HCT116 (cell line): ENCODE results near the gene HOTAIR. TPM values are rescaled to one million over a fixed set of nuclear protein-coding genes. Genes with fewer than 3 reads are reported as not detected.

ENCODE experiments used
- ATAC-seq: fragments of 200-7000 bp; cut with Tn5 transposase; 2 replicates; pipeline ENCODE4 v1.9.1; 2020; ENCODE audit warnings: mild to moderate bottlenecking, moderate library complexity
- BruUV-seq: library from RNA; stranded (reverse); fragments of 400-500 nt; replicated peaks from 2 replicates; lab custom pipeline; 2021; lab: Mats Ljungman, UMichigan
- CTCF ChIA-PET: fragments of 300-600 bp; sonication (Branson Sonifier 250); formaldehyde crosslinking; loops from one replicate; lab custom pipeline; 2021; ENCODE audit warnings: antibody characterized with exemption; lab: Charles Lee
- POLR2A ChIA-PET: fragments of 300-600, 350-600 bp; sonication (Branson Sonifier 250); formaldehyde crosslinking; loops from one replicate; lab custom pipeline; 2021; ENCODE audit warnings: antibody characterized with exemption; lab: Charles Lee
- RAD21 ChIA-PET, 2 experiments: fragments of 300-600 bp; sonication (Branson Sonifier 250); formaldehyde crosslinking; loops; one replicate each; lab custom pipeline; 2023; ENCODE audit warnings: low total read pairs in 2 of 2; ENCODE audit not compliant: uncharacterized antibody in 2 of 2, unreplicated experiment in 2 of 2, low non-redundant PET in 1 of 2; lab: Charles Lee
- DNase-seq: peaks from one replicate; pipeline ENCODE4 v3.0.0-alpha.2; 2010; ENCODE audit warnings: low read depth, low spot score
- H2AFZ ChIP-seq: fragments of 200-600 bp; shearing (Covaris generic), sonication (generic); 2 replicates; pipeline ENCODE4 v1.6.1; 2017; ENCODE audit warnings: low read depth, mixed run types, mixed read lengths, antibody characterized with exemption, low read length; ENCODE audit not compliant: poor library complexity, severe bottlenecking
- H3K27ac ChIP-seq: 2 replicates; pipeline ENCODE4 v1.5.1; 2012; ENCODE audit warnings: low read depth, low read length
- H3K27me3 ChIP-seq: fragments of 200-600 bp; sonication (generic); 2 replicates; pipeline ENCODE4 v1.6.1; 2016; ENCODE audit warnings: mixed run types, low read length, mixed read lengths; ENCODE audit not compliant: insufficient read depth
- H3K36me3 ChIP-seq, 2 experiments: fragments of 200-500 bp in 1 of 2; fragments of 200-600 bp in 1 of 2; sonication (Bioruptor generic) in 1 of 2; sonication (generic) in 1 of 2; 2 replicates each; pipeline versions ENCODE4 v1.5.1 to v1.6.1; 2014 to 2016; ENCODE audit warnings: low read length in 2 of 2, inconsistent platforms in 1 of 2, mixed read lengths in 1 of 2, mixed run types in 1 of 2; ENCODE audit not compliant: insufficient read depth in 2 of 2, control insufficient read depth in 1 of 2
- H3K4me1 ChIP-seq, 2 experiments: fragments of 200-600 bp in 1 of 2; sonication (generic) in 1 of 2; 2 replicates each; pipeline versions ENCODE4 v1.5.1 to v1.6.1; 2012 to 2017; ENCODE audit warnings: low read length in 2 of 2, inconsistent platforms in 1 of 2, mild to moderate bottlenecking in 1 of 2, mixed read lengths in 1 of 2, mixed run types in 1 of 2, moderate library complexity in 1 of 2; ENCODE audit not compliant: insufficient read depth in 2 of 2, control insufficient read depth in 1 of 2
- H3K4me2 ChIP-seq: fragments of 200-600 bp; sonication (generic); 2 replicates; pipeline ENCODE4 v1.6.1; 2017; ENCODE audit warnings: mixed run types, low read length, mixed read lengths
- H3K4me3 ChIP-seq, 2 experiments: fragments of 200-600 bp in 1 of 2; sonication (generic) in 1 of 2; replicated peaks in 1 of 2; 2 replicates each; pipeline ENCODE4 v1.5.1; 2011 to 2016; ENCODE audit warnings: low read length in 2 of 2, control low read depth in 1 of 2, low read depth in 1 of 2, mild to moderate bottlenecking in 1 of 2, mixed read lengths in 1 of 2, mixed run types in 1 of 2
- H3K79me2 ChIP-seq: fragments of 200-600 bp; sonication (generic); 2 replicates; pipeline ENCODE4 v1.6.1; 2017; ENCODE audit warnings: mild to moderate bottlenecking, mixed run types, low read length, moderate library complexity, mixed read lengths; ENCODE audit not compliant: insufficient read depth
- H3K9ac ChIP-seq: fragments of 200-600 bp; sonication (generic); 2 replicates; pipeline ENCODE4 v1.6.1; 2016; ENCODE audit warnings: low read length, mixed read lengths
- H3K9me2 ChIP-seq: fragments of 200-600 bp; sonication (generic), shearing (Covaris generic); 2 replicates; pipeline ENCODE4 v1.6.1; 2017; ENCODE audit warnings: mixed run types, mild to moderate bottlenecking, moderate library complexity; ENCODE audit not compliant: insufficient read depth
- H3K9me3 ChIP-seq, 2 experiments: fragments of 200-500 bp in 1 of 2; fragments of 200-600 bp in 1 of 2; sonication (Bioruptor generic) in 1 of 2; sonication (generic) in 1 of 2; 2 replicates each; pipeline ENCODE4 v1.6.1; 2014 to 2017; ENCODE audit warnings: low read length in 2 of 2, mixed read lengths in 2 of 2, inconsistent platforms in 1 of 2, low read depth in 1 of 2, mild to moderate bottlenecking in 1 of 2, mixed run types in 1 of 2, moderate library complexity in 1 of 2; ENCODE audit not compliant: control insufficient read depth in 1 of 2, insufficient read depth in 1 of 2
- H4K20me1 ChIP-seq: fragments of 200-600 bp; sonication (generic), shearing (Covaris generic); 2 replicates; pipeline ENCODE4 v1.6.1; 2017; ENCODE audit warnings: mixed run types, mild to moderate bottlenecking, moderate library complexity; ENCODE audit not compliant: insufficient read depth
- ATF3 ChIP-seq: IDR thresholded peaks from 2 replicates; pipeline ENCODE4 v1.6.1; 2012
- CEBPB ChIP-seq: IDR thresholded peaks from 2 replicates; pipeline ENCODE4 v1.6.1; 2012; ENCODE audit warnings: low read depth
- EGR1 ChIP-seq: IDR thresholded peaks from 2 replicates; pipeline ENCODE4 v1.6.1; 2012; ENCODE audit warnings: low read depth
- EZH2 ChIP-seq: fragments of 200-600 bp; sonication (generic); IDR thresholded peaks from 2 replicates; pipeline ENCODE4 v1.6.1; 2017; ENCODE audit warnings: antibody characterized with exemption, mixed run types
- EZH2phosphoT487 ChIP-seq: fragments of 200-600 bp; IDR thresholded peaks from 2 replicates; pipeline ENCODE4 v1.6.1; 2018; ENCODE audit warnings: antibody characterized with exemption, borderline replicate concordance
- POLR2AphosphoS5 ChIP-seq: IDR thresholded peaks from 2 replicates; pipeline ENCODE4 v1.6.1; 2011; ENCODE audit warnings: mild to moderate bottlenecking, low read depth, low read length, moderate library complexity
- SIN3A ChIP-seq: IDR thresholded peaks from 2 replicates; pipeline ENCODE4 v1.6.1; 2012; ENCODE audit warnings: low read depth
- SP1 ChIP-seq: IDR thresholded peaks from 2 replicates; pipeline ENCODE4 v1.6.1; 2012; ENCODE audit warnings: low read depth
- SRF ChIP-seq: IDR thresholded peaks from 2 replicates; pipeline ENCODE4 v1.6.1; 2012; ENCODE audit warnings: low read depth
- YY1 ChIP-seq: IDR thresholded peaks from 2 replicates; pipeline ENCODE4 v1.6.1; 2011; ENCODE audit warnings: low read length, low read depth, moderate library complexity, mild to moderate bottlenecking; ENCODE audit not compliant: insufficient replicate concordance; ENCODE audit errors: extremely low read depth
- intact Hi-C: fragments of 100-400 bp; cut with micrococcal nuclease; formaldehyde crosslinking; loops from 2 replicates; pipeline ENCODE4 v1.10.0; 2022
- total RNA-seq: library from RNA; stranded (reverse); gene quantifications from one replicate; pipeline ENCODE4 v1.2.1, GENCODE V29; 2021; ENCODE audit not compliant: unreplicated experiment
- TF ChIP-seq, protein P1 (sequence below): IDR thresholded peaks from 2 replicates; pipeline ENCODE4 v1.6.1; 2012; ENCODE audit warnings: low read depth

The HOTAIR gene
- total RNA-seq, 1 experiment from 2014 or later = 0.25 TPM

DNA sequence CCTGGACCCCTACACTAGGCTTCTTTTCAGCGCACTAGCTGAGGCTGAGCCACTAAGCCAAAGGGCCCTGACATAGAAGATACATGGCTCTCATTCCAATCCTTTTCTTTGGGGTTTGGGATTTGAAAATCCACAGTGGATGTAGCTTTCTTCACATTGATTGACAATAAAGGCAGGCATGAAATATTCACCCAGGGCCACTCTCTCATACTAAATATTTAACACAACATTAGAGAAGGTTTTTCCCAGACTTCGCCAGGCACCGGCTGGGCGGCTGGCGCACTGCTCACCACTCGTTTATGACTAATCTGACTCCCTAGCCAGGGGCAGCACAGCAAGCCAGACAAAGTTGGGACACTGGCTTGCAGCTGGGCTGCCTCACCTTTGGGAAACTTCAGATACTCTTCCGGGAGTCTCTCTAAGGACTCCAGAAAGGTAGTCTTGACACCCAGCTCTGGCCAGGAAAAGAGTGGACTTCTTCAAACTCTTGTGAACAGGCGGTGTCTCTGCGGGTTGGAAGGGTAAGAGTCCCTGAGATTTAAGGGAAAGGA, 2.5 kb downstream of the HOTAIR start:
- H3K27me3 ChIP-seq = peaks cover 4% of the 10 kb centered on the region; the same call in 1 of the 2 replicates
- intact Hi-C loops = no loop called here
- ChIA-PET CTCF (no interaction called here), POLR2A (no interaction called here), RAD21 (no interaction called here)
- peaks cover 0 to 14% of the 10 kb centered on the region in 2 experiments; a peak in 2 of 4 replicates for H3K4me1 ChIP-seq
- TF ChIP-seq SIN3A = no peak
- no peak for TF ChIP-seq CEBPB
- TF ChIP-seq EZH2phosphoT487 = no peak
- no peak for TF ChIP-seq POLR2AphosphoS5
- TF ChIP-seq SRF = no peak
- TF ChIP-seq YY1 = no peak
- TF ChIP-seq SP1 = no peak
- no peak for TF ChIP-seq ATF3
- TF ChIP-seq, protein P1, sequence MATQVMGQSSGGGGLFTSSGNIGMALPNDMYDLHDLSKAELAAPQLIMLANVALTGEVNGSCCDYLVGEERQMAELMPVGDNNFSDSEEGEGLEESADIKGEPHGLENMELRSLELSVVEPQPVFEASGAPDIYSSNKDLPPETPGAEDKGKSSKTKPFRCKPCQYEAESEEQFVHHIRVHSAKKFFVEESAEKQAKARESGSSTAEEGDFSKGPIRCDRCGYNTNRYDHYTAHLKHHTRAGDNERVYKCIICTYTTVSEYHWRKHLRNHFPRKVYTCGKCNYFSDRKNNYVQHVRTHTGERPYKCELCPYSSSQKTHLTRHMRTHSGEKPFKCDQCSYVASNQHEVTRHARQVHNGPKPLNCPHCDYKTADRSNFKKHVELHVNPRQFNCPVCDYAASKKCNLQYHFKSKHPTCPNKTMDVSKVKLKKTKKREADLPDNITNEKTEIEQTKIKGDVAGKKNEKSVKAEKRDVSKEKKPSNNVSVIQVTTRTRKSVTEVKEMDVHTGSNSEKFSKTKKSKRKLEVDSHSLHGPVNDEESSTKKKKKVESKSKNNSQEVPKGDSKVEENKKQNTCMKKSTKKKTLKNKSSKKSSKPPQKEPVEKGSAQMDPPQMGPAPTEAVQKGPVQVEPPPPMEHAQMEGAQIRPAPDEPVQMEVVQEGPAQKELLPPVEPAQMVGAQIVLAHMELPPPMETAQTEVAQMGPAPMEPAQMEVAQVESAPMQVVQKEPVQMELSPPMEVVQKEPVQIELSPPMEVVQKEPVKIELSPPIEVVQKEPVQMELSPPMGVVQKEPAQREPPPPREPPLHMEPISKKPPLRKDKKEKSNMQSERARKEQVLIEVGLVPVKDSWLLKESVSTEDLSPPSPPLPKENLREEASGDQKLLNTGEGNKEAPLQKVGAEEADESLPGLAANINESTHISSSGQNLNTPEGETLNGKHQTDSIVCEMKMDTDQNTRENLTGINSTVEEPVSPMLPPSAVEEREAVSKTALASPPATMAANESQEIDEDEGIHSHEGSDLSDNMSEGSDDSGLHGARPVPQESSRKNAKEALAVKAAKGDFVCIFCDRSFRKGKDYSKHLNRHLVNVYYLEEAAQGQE = no peak
- no peak for TF ChIP-seq EGR1
- no peak for TF ChIP-seq EZH2
- H3K4me3 ChIP-seq = no peak overlapping the region
- H2AFZ ChIP-seq = no peak overlapping the region
- no peaks in the 10 kb centered on the region for H4K20me1 ChIP-seq
- no peaks in the 10 kb centered on the region for H3K9me3 ChIP-seq
- BruUV-seq = no TSS peak
- H3K27ac ChIP-seq = no peak overlapping the region
- H3K36me3 ChIP-seq = no peaks in the 10 kb centered on the region
- no peak overlapping the region for H3K4me2 ChIP-seq
- no peak for DNase-seq
- H3K9me2 ChIP-seq = no peaks in the 10 kb centered on the region
- no peaks in the 10 kb centered on the region for H3K79me2 ChIP-seq
- no peak for ATAC-seq
- no peak overlapping the region for H3K9ac ChIP-seq
